HCT116 (cell line): ENCODE results near the gene TM6SF1. TPM values are rescaled to one million over a fixed set of nuclear protein-coding genes. Genes with fewer than 3 reads are reported as not detected.

Experiments used
- ATAC-seq: fragments of 200-7000 bp; cut with Tn5 transposase; 2 replicates; pipeline ENCODE4 v1.9.1; 2020; ENCODE audit warnings: mild to moderate bottlenecking, moderate library complexity
- BruUV-seq: library from RNA; stranded (reverse); fragments of 400-500 nt; replicated peaks from 2 replicates; lab custom pipeline; 2021; lab: Mats Ljungman, UMichigan
- CTCF ChIA-PET: fragments of 300-600 bp; sonication (Branson Sonifier 250); formaldehyde crosslinking; loops from one replicate; lab custom pipeline; 2021; ENCODE audit warnings: antibody characterized with exemption; lab: Charles Lee
- POLR2A ChIA-PET: fragments of 300-600, 350-600 bp; sonication (Branson Sonifier 250); formaldehyde crosslinking; loops from one replicate; lab custom pipeline; 2021; ENCODE audit warnings: antibody characterized with exemption; lab: Charles Lee
- RAD21 ChIA-PET, 2 experiments: fragments of 300-600 bp; sonication (Branson Sonifier 250); formaldehyde crosslinking; loops; one replicate each; lab custom pipeline; 2023; ENCODE audit warnings: low total read pairs in 2 of 2; ENCODE audit not compliant: uncharacterized antibody in 2 of 2, unreplicated experiment in 2 of 2, low non-redundant PET in 1 of 2; lab: Charles Lee
- DNase-seq: peaks from one replicate; pipeline ENCODE4 v3.0.0-alpha.2; 2010; ENCODE audit warnings: low read depth, low spot score
- H2AFZ ChIP-seq: fragments of 200-600 bp; shearing (Covaris generic), sonication (generic); 2 replicates; pipeline ENCODE4 v1.6.1; 2017; ENCODE audit warnings: low read depth, mixed run types, mixed read lengths, antibody characterized with exemption, low read length; ENCODE audit not compliant: poor library complexity, severe bottlenecking
- H3K27ac ChIP-seq: 2 replicates; pipeline ENCODE4 v1.5.1; 2012; ENCODE audit warnings: low read depth, low read length
- H3K27me3 ChIP-seq: fragments of 200-600 bp; sonication (generic); 2 replicates; pipeline ENCODE4 v1.6.1; 2016; ENCODE audit warnings: mixed run types, low read length, mixed read lengths; ENCODE audit not compliant: insufficient read depth
- H3K36me3 ChIP-seq, 2 experiments: fragments of 200-500 bp in 1 of 2; fragments of 200-600 bp in 1 of 2; sonication (Bioruptor generic) in 1 of 2; sonication (generic) in 1 of 2; 2 replicates each; pipeline versions ENCODE4 v1.5.1 to v1.6.1; 2014 to 2016; ENCODE audit warnings: low read length in 2 of 2, inconsistent platforms in 1 of 2, mixed read lengths in 1 of 2, mixed run types in 1 of 2; ENCODE audit not compliant: insufficient read depth in 2 of 2, control insufficient read depth in 1 of 2
- H3K4me1 ChIP-seq, 2 experiments: fragments of 200-600 bp in 1 of 2; sonication (generic) in 1 of 2; 2 replicates each; pipeline versions ENCODE4 v1.5.1 to v1.6.1; 2012 to 2017; ENCODE audit warnings: low read length in 2 of 2, inconsistent platforms in 1 of 2, mild to moderate bottlenecking in 1 of 2, mixed read lengths in 1 of 2, mixed run types in 1 of 2, moderate library complexity in 1 of 2; ENCODE audit not compliant: insufficient read depth in 2 of 2, control insufficient read depth in 1 of 2
- H3K4me2 ChIP-seq: fragments of 200-600 bp; sonication (generic); 2 replicates; pipeline ENCODE4 v1.6.1; 2017; ENCODE audit warnings: mixed run types, low read length, mixed read lengths
- H3K4me3 ChIP-seq, 2 experiments: fragments of 200-600 bp in 1 of 2; sonication (generic) in 1 of 2; replicated peaks in 1 of 2; 2 replicates each; pipeline ENCODE4 v1.5.1; 2011 to 2016; ENCODE audit warnings: low read length in 2 of 2, control low read depth in 1 of 2, low read depth in 1 of 2, mild to moderate bottlenecking in 1 of 2, mixed read lengths in 1 of 2, mixed run types in 1 of 2
- H3K79me2 ChIP-seq: fragments of 200-600 bp; sonication (generic); 2 replicates; pipeline ENCODE4 v1.6.1; 2017; ENCODE audit warnings: mild to moderate bottlenecking, mixed run types, low read length, moderate library complexity, mixed read lengths; ENCODE audit not compliant: insufficient read depth
- H3K9ac ChIP-seq: fragments of 200-600 bp; sonication (generic); 2 replicates; pipeline ENCODE4 v1.6.1; 2016; ENCODE audit warnings: low read length, mixed read lengths
- H3K9me2 ChIP-seq: fragments of 200-600 bp; sonication (generic), shearing (Covaris generic); 2 replicates; pipeline ENCODE4 v1.6.1; 2017; ENCODE audit warnings: mixed run types, mild to moderate bottlenecking, moderate library complexity; ENCODE audit not compliant: insufficient read depth
- H3K9me3 ChIP-seq, 2 experiments: fragments of 200-500 bp in 1 of 2; fragments of 200-600 bp in 1 of 2; sonication (Bioruptor generic) in 1 of 2; sonication (generic) in 1 of 2; 2 replicates each; pipeline ENCODE4 v1.6.1; 2014 to 2017; ENCODE audit warnings: low read length in 2 of 2, mixed read lengths in 2 of 2, inconsistent platforms in 1 of 2, low read depth in 1 of 2, mild to moderate bottlenecking in 1 of 2, mixed run types in 1 of 2, moderate library complexity in 1 of 2; ENCODE audit not compliant: control insufficient read depth in 1 of 2, insufficient read depth in 1 of 2
- H4K20me1 ChIP-seq: fragments of 200-600 bp; sonication (generic), shearing (Covaris generic); 2 replicates; pipeline ENCODE4 v1.6.1; 2017; ENCODE audit warnings: mixed run types, mild to moderate bottlenecking, moderate library complexity; ENCODE audit not compliant: insufficient read depth
- ATF3 ChIP-seq: IDR thresholded peaks from 2 replicates; pipeline ENCODE4 v1.6.1; 2012
- CBX3 ChIP-seq: IDR thresholded peaks from 2 replicates; pipeline ENCODE4 v1.6.1; 2012; ENCODE audit warnings: low read depth
- CEBPB ChIP-seq: IDR thresholded peaks from 2 replicates; pipeline ENCODE4 v1.6.1; 2012; ENCODE audit warnings: low read depth
- CTCF ChIP-seq, 3 experiments: fragments of 200-600 bp in 1 of 3; sonication (generic) in 1 of 3; IDR thresholded peaks in 2 of 3; conservative IDR thresholded peaks in 1 of 3; 2 replicates each; pipeline ENCODE4 v1.5.1; 2012 to 2017; ENCODE audit warnings: low read depth in 2 of 3, low read length in 2 of 3, antibody characterized with exemption in 1 of 3, borderline replicate concordance in 1 of 3, control low read depth in 1 of 3, mild to moderate bottlenecking in 1 of 3, mixed read lengths in 1 of 3, mixed run types in 1 of 3, moderate library complexity in 1 of 3; ENCODE audit not compliant: insufficient read depth in 1 of 3
- EGR1 ChIP-seq: IDR thresholded peaks from 2 replicates; pipeline ENCODE4 v1.6.1; 2012; ENCODE audit warnings: low read depth
- ELF1 ChIP-seq: IDR thresholded peaks from 2 replicates; pipeline ENCODE4 v1.6.1; 2012; ENCODE audit warnings: low read depth, borderline replicate concordance
- EZH2phosphoT487 ChIP-seq: fragments of 200-600 bp; IDR thresholded peaks from 2 replicates; pipeline ENCODE4 v1.6.1; 2018; ENCODE audit warnings: antibody characterized with exemption, borderline replicate concordance
- FOSL1 ChIP-seq: IDR thresholded peaks from 2 replicates; pipeline ENCODE4 v1.6.1; 2012; ENCODE audit warnings: low read depth
- JUND ChIP-seq: IDR thresholded peaks from 2 replicates; pipeline ENCODE4 v1.6.1; 2012
- MAX ChIP-seq: IDR thresholded peaks from 2 replicates; pipeline ENCODE4 v1.6.1; 2012
- POLR2A ChIP-seq: IDR thresholded peaks from 2 replicates; pipeline ENCODE4 v1.7.0; 2011; ENCODE audit warnings: borderline replicate concordance; ENCODE audit not compliant: insufficient read depth, insufficient read length; ENCODE audit errors: extremely low read depth
- POLR2AphosphoS5 ChIP-seq: IDR thresholded peaks from 2 replicates; pipeline ENCODE4 v1.6.1; 2011; ENCODE audit warnings: mild to moderate bottlenecking, low read depth, low read length, moderate library complexity
- RAD21 ChIP-seq: IDR thresholded peaks from 2 replicates; pipeline ENCODE4 v1.6.1; 2012; ENCODE audit warnings: low read depth, mild to moderate bottlenecking
- REST ChIP-seq: IDR thresholded peaks from 2 replicates; pipeline ENCODE4 v1.6.1; 2012; ENCODE audit warnings: low read depth
- SIN3A ChIP-seq: IDR thresholded peaks from 2 replicates; pipeline ENCODE4 v1.6.1; 2012; ENCODE audit warnings: low read depth
- SRF ChIP-seq: IDR thresholded peaks from 2 replicates; pipeline ENCODE4 v1.6.1; 2012; ENCODE audit warnings: low read depth
- TCF7L2 ChIP-seq: IDR thresholded peaks from 2 replicates; pipeline ENCODE4 v1.7.0; 2011; ENCODE audit warnings: borderline replicate concordance, inconsistent platforms; ENCODE audit not compliant: insufficient read depth, insufficient read length; ENCODE audit errors: extremely low read depth
- YY1 ChIP-seq: IDR thresholded peaks from 2 replicates; pipeline ENCODE4 v1.6.1; 2011; ENCODE audit warnings: low read length, low read depth, moderate library complexity, mild to moderate bottlenecking; ENCODE audit not compliant: insufficient replicate concordance; ENCODE audit errors: extremely low read depth
- ZBTB33 ChIP-seq: IDR thresholded peaks from 2 replicates; pipeline ENCODE4 v1.6.1; 2011; ENCODE audit warnings: mild to moderate bottlenecking, low read length, moderate library complexity; ENCODE audit not compliant: insufficient replicate concordance; ENCODE audit errors: extremely low read depth
- ZNF274 ChIP-seq: fragments of 200-500 bp; sonication (Bioruptor generic); IDR thresholded peaks from 2 replicates; pipeline ENCODE4 v1.6.1; 2014; ENCODE audit warnings: mild to moderate bottlenecking, low read depth, low read length, inconsistent platforms
- intact Hi-C: fragments of 100-400 bp; cut with micrococcal nuclease; formaldehyde crosslinking; loops from 2 replicates; pipeline ENCODE4 v1.10.0; 2022
- total RNA-seq: library from RNA; stranded (reverse); gene quantifications from one replicate; pipeline ENCODE4 v1.2.1, GENCODE V29; 2021; ENCODE audit not compliant: unreplicated experiment

The TM6SF1 gene
- total RNA-seq, 1 experiment from 2014 or later: not detected

GRCh38 chr15:83166830-83167229, 59.4 kb downstream of the TM6SF1 start:
- Histone ChIP-seq H3K4me1 (no peaks in the 10 kb centered on the region), H2AFZ (no peak overlapping the region), H3K9me3 (no peaks in the 10 kb centered on the region), H3K4me2 (no peak overlapping the region), H3K9ac (no peak overlapping the region), H3K79me2 (no peaks in the 10 kb centered on the region), H3K9me2 (no peaks in the 10 kb centered on the region), H3K27me3 (no peaks in the 10 kb centered on the region), H4K20me1 (no peaks in the 10 kb centered on the region), H3K4me3 (no peak overlapping the region), H3K36me3 (no peaks in the 10 kb centered on the region), H3K27ac (no peak overlapping the region)
- BruUV-seq: no TSS peak
- intact Hi-C loops: no loop called here
- ATAC-seq (no peak), DNase-seq (no peak)
- TF ChIP-seq TCF7L2: no peak
- TF ChIP-seq CBX3: no peak
- no peak for TF ChIP-seq ELF1
- TF ChIP-seq ATF3: no peak
- TF ChIP-seq CEBPB: no peak
- TF ChIP-seq EGR1: no peak
- no peak for TF ChIP-seq POLR2A
- no peak for TF ChIP-seq ZNF274
- no peak for TF ChIP-seq FOSL1
- TF ChIP-seq SRF: no peak
- TF ChIP-seq SIN3A: no peak
- no peak for TF ChIP-seq JUND
- no peak for TF ChIP-seq YY1
- TF ChIP-seq MAX: no peak
- no peak for TF ChIP-seq REST
- TF ChIP-seq CTCF (IDR thresholded peaks at IDR 0.05 in 2 of 3, conservative IDR thresholded peaks at IDR 0.05 in 1 of 3; ENCODE audit: borderline replicate concordance in 1 of 3, insufficient read depth in 1 of 3, low read depth in 2 of 3, low read length in 2 of 3): no peak
- TF ChIP-seq ZBTB33: no peak
- no peak for TF ChIP-seq RAD21
- no peak for TF ChIP-seq POLR2AphosphoS5
- no peak for TF ChIP-seq EZH2phosphoT487
- POLR2A ChIA-PET: no interaction called here
- CTCF ChIA-PET: no interaction called here
- RAD21 ChIA-PET: no interaction called here
